ENCODE measurements around the gene ETV5. TPM values are rescaled to one million over a fixed set of nuclear protein-coding genes. Genes with fewer than 3 reads are reported as not detected.

ETV5 gene
- total and polyA plus RNA-seq, 2 donors (not counting 3 experiments of a cell fraction or from before 2014, with no cell fraction given): 8.8 to 40.9 TPM

DNA sequence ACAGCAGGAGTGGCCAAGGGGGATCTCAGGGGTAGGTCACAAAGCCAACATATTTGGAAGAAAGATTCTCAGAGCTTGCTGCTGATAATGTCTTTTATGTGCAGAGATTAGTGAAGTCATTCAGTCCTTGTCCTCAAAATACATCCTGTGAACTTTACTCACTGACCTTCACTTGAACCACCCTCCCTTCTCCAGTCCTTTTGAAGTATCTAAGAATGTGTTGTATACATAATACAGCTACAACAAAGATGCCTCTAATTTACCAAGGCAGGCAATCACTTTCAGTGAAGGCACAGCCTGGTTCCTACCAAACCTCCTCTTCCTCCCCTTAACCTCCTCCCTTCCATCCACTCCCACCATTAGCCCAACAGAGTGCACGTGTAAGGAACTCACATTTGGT is 38.3 kb downstream of the ETV5 start:
- dilution Hi-C loops (cut with MboI; ENCODE audit: extremely low pct_ligation_motif_present, low sequenced_read_pairs) (no loop called here), intact Hi-C loops (cut with micrococcal nuclease) (no loop called here)
- H3K9me1 ChIP-seq (replicated peaks; ENCODE audit: control insufficient read depth, extremely low read depth, insufficient read depth, low read length): no peaks in the 10 kb centered on the region
- no peak for DNase-seq (ENCODE audit: low read depth, low spot score)
- no peaks in the 10 kb centered on the region for H3K4me1 ChIP-seq (ENCODE audit: control insufficient read depth, extremely low read depth, insufficient read depth, low read length)
- no TSS peak for BruUV-seq (replicated peaks)
- H3K27ac ChIP-seq (ENCODE audit: insufficient read depth, low read depth, low read length): no peak overlapping the region
- TF ChIP-seq EZH2 (IDR thresholded peaks at IDR 0.05; ENCODE audit: borderline replicate concordance, low read depth, low read length, severe bottlenecking): no peak
- CTCF ChIA-PET: no interaction called here
- H3K4me3 ChIP-seq (replicated peaks in 1 of 3; ENCODE audit: insufficient read depth in 1 of 3, low read depth in 1 of 3, low read length in 3 of 3): no peak overlapping the region
- no peaks in the 10 kb centered on the region for H3K27me3 ChIP-seq (ENCODE audit: control insufficient read depth in 2 of 2, insufficient read depth in 2 of 2, low read length in 2 of 2)
- H3K36me3 ChIP-seq (ENCODE audit: control insufficient read depth in 2 of 2, extremely low read depth in 1 of 2, insufficient read depth in 2 of 2, low read length in 2 of 2): peaks cover 0 to 3% of the 10 kb centered on the region in 2 experiments
- no peak overlapping the region for H3K4me2 ChIP-seq (ENCODE audit: insufficient read depth, low read length)
- H3K9me3 ChIP-seq (replicated peaks; ENCODE audit: control insufficient read depth, insufficient read depth, low read length): no peaks in the 10 kb centered on the region
- H2AFZ ChIP-seq (ENCODE audit: low read depth, low read length): no peak overlapping the region
- POLR2A ChIA-PET: no interaction called here
- H4K20me1 ChIP-seq (replicated peaks; ENCODE audit: control insufficient read depth, extremely low read depth, insufficient read depth, low read length): no peaks in the 10 kb centered on the region
- H3K9ac ChIP-seq (replicated peaks; ENCODE audit: extremely low read depth, insufficient read depth, low read length): no peak overlapping the region
- no peaks in the 10 kb centered on the region for H3K79me2 ChIP-seq (ENCODE audit: control insufficient read depth, insufficient read depth, low read length)
- no peak for FAIRE-seq

DNA sequence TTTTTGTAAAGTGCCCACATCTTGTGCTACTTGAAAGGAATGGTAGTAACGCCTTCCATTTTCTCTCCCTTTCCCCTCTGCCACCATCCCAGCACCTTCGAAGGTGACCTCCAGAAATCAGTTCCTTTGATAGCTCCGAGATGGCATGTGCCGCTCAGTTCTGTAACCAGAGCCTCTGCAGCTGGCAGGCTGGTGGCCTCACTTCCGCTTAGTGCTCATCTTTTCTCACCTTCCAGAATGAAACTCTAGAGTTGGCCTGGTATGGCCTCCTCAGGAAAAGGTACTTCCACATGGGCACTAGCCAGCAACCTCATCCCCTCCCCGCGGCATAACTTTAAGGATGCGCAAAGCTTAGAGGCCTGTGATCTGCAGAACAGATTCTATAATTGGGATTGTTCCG is 38.8 kb downstream of the ETV5 start:
- no peak overlapping the region for H3K9ac ChIP-seq (replicated peaks; ENCODE audit: extremely low read depth, insufficient read depth, low read length)
- dilution Hi-C loops (cut with MboI; ENCODE audit: extremely low pct_ligation_motif_present, low sequenced_read_pairs) (no loop called here), intact Hi-C loops (cut with micrococcal nuclease) (no loop called here)
- H3K9me1 ChIP-seq (replicated peaks; ENCODE audit: control insufficient read depth, extremely low read depth, insufficient read depth, low read length): no peaks in the 10 kb centered on the region
- TF ChIP-seq POLR2A (IDR thresholded peaks at IDR 0.05; ENCODE audit: low read depth, low read length) (no peak), JUN (IDR thresholded peaks at IDR 0.05; ENCODE audit: borderline replicate concordance, insufficient read depth, insufficient read length, low read depth) (no peak), EZH2 (IDR thresholded peaks at IDR 0.05; ENCODE audit: borderline replicate concordance, low read depth, low read length, severe bottlenecking) (no peak), FOS (IDR thresholded peaks at IDR 0.05; ENCODE audit: borderline replicate concordance, insufficient read depth, low read length) (no peak), GATA2 (IDR thresholded peaks at IDR 0.05; ENCODE audit: insufficient read depth, insufficient read length, low read depth, low read length) (no peak), MYC (IDR thresholded peaks at IDR 0.05; ENCODE audit: low read depth, low read length) (no peak), POLR2AphosphoS5 (IDR thresholded peaks at IDR 0.05; ENCODE audit: insufficient read depth, low read depth, low read length) (no peak)
- TF ChIP-seq, protein P1, sequence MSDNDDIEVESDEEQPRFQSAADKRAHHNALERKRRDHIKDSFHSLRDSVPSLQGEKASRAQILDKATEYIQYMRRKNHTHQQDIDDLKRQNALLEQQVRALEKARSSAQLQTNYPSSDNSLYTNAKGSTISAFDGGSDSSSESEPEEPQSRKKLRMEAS (IDR thresholded peaks at IDR 0.05; ENCODE audit: insufficient read depth, insufficient read length): no peak
- TF ChIP-seq, protein P2, sequence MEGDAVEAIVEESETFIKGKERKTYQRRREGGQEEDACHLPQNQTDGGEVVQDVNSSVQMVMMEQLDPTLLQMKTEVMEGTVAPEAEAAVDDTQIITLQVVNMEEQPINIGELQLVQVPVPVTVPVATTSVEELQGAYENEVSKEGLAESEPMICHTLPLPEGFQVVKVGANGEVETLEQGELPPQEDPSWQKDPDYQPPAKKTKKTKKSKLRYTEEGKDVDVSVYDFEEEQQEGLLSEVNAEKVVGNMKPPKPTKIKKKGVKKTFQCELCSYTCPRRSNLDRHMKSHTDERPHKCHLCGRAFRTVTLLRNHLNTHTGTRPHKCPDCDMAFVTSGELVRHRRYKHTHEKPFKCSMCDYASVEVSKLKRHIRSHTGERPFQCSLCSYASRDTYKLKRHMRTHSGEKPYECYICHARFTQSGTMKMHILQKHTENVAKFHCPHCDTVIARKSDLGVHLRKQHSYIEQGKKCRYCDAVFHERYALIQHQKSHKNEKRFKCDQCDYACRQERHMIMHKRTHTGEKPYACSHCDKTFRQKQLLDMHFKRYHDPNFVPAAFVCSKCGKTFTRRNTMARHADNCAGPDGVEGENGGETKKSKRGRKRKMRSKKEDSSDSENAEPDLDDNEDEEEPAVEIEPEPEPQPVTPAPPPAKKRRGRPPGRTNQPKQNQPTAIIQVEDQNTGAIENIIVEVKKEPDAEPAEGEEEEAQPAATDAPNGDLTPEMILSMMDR (IDR thresholded peaks at IDR 0.05; ENCODE audit: extremely low read depth in 1 of 2, insufficient read depth in 1 of 2, low read depth in 1 of 2, low read length in 2 of 2): no peak
- H3K4me3 ChIP-seq (replicated peaks in 1 of 3; ENCODE audit: insufficient read depth in 1 of 3, low read depth in 1 of 3, low read length in 3 of 3): no peak overlapping the region
- ChIA-PET CTCF (no interaction called here), POLR2A (no interaction called here)
- peaks cover 0 to 3% of the 10 kb centered on the region in 2 experiments for H3K36me3 ChIP-seq (ENCODE audit: control insufficient read depth in 2 of 2, extremely low read depth in 1 of 2, insufficient read depth in 2 of 2, low read length in 2 of 2)
- H3K4me1 ChIP-seq (ENCODE audit: control insufficient read depth, extremely low read depth, insufficient read depth, low read length): no peaks in the 10 kb centered on the region
- H3K9me3 ChIP-seq (replicated peaks; ENCODE audit: control insufficient read depth, insufficient read depth, low read length): no peaks in the 10 kb centered on the region
- no peaks in the 10 kb centered on the region for H3K79me2 ChIP-seq (ENCODE audit: control insufficient read depth, insufficient read depth, low read length)
- H3K27ac ChIP-seq (ENCODE audit: insufficient read depth, low read depth, low read length): no peak overlapping the region
- H3K4me2 ChIP-seq (ENCODE audit: insufficient read depth, low read length): no peak overlapping the region
- BruUV-seq (replicated peaks): no TSS peak
- FAIRE-seq: no peak
- H3K27me3 ChIP-seq (ENCODE audit: control insufficient read depth in 2 of 2, insufficient read depth in 2 of 2, low read length in 2 of 2): no peaks in the 10 kb centered on the region
- H2AFZ ChIP-seq (ENCODE audit: low read depth, low read length): no peak overlapping the region
- DNase-seq (ENCODE audit: low read depth, low spot score): no peak
- H4K20me1 ChIP-seq (replicated peaks; ENCODE audit: control insufficient read depth, extremely low read depth, insufficient read depth, low read length): no peaks in the 10 kb centered on the region
